HG02973 (cell line): ENCODE results near the gene RSPH6A.

Source experiments
- ATAC-seq: cut with Tn5 transposase; IDR thresholded peaks from one replicate; pipeline ENCODE4 v1.9.1; 2021; ENCODE audit warnings: moderate library complexity; ENCODE audit not compliant: unreplicated experiment

The RSPH6A gene

GRCh38 chr19:45825917-45826893 is 11.1 kb upstream of the RSPH6A start:
- ATAC-seq: no peak

- no peak for ATAC-seq
Measured at GRCh38 chr19:45825263-45825605, 10.1 kb upstream of the RSPH6A start.

- ATAC-seq: no peak
Measured at GRCh38 chr19:45824531-45825262, 9.6 kb upstream of the RSPH6A start.

- no peak for ATAC-seq
Measured at GRCh38 chr19:45824041-45824471, 8.9 kb upstream of the RSPH6A start.

GRCh38 chr19:45823182-45823581 is 8.1 kb upstream of the RSPH6A start:
- ATAC-seq: no peak

GRCh38 chr19:45822716-45823115 is 7.6 kb upstream of the RSPH6A start:
- no peak for ATAC-seq

- no peak for ATAC-seq
Measured at GRCh38 chr19:45821570-45821969, 6.5 kb upstream of the RSPH6A start.

GRCh38 chr19:45821103-45821521 is 6.0 kb upstream of the RSPH6A start:
- ATAC-seq: no peak

- no peak for ATAC-seq
Measured at GRCh38 chr19:45820413-45821102, 5.5 kb upstream of the RSPH6A start.

GRCh38 chr19:45819769-45820168 is 4.7 kb upstream of the RSPH6A start:
- ATAC-seq: no peak

- ATAC-seq: no peak
Measured at GRCh38 chr19:45817725-45818301, 2.7 kb upstream of the RSPH6A start.

GRCh38 chr19:45817010-45817724 is 2.1 kb upstream of the RSPH6A start:
- ATAC-seq: peak; percentile 72

- ATAC-seq: no peak
Measured at GRCh38 chr19:45816236-45817009, 1.3 kb upstream of the RSPH6A start.

GRCh38 chr19:45815481-45816216 is 541 bp upstream of the RSPH6A start:
- ATAC-seq: no peak

- ATAC-seq: no peak
Measured at GRCh38 chr19:45814166-45814780, 835 bp downstream of the RSPH6A start.

GRCh38 chr19:45812297-45812696 is 2.8 kb downstream of the RSPH6A start:
- no peak for ATAC-seq

- no peak for ATAC-seq
Measured at GRCh38 chr19:45809643-45810159, 5.4 kb downstream of the RSPH6A start.

GRCh38 chr19:45805719-45806118 is 9.4 kb downstream of the RSPH6A start:
- ATAC-seq: no peak

- no peak for ATAC-seq
Measured at GRCh38 chr19:45804959-45805230, 10.2 kb downstream of the RSPH6A start.
